ENCODE measurements around the gene PRR22. TPM values are rescaled to one million over a fixed set of nuclear protein-coding genes. Genes with fewer than 3 reads are reported as not detected.

The PRR22 gene
- total RNA-seq, 1 donor: 0.36 TPM

- H3K4me3 ChIP-seq (ENCODE audit: insufficient read depth, low read length): no peak overlapping the region
- H3K36me3 ChIP-seq (ENCODE audit: insufficient read depth, low read length): no peaks in the 10 kb centered on the region
- no peaks in the 10 kb centered on the region for H4K20me1 ChIP-seq (ENCODE audit: insufficient read depth, low read length)
- no peak overlapping the region for H3K27ac ChIP-seq (ENCODE audit: low read depth, low read length)
- no peaks in the 10 kb centered on the region for H3K9me3 ChIP-seq (ENCODE audit: low read depth, low read length)
- no peaks in the 10 kb centered on the region for H3K4me1 ChIP-seq (ENCODE audit: insufficient read depth, low read length)
- peak; percentile 46 for DNase-seq (ENCODE audit: insufficient read length, low spot score, missing footprints)
- H2AFZ ChIP-seq (ENCODE audit: low read length): no peak overlapping the region
- H3K27me3 ChIP-seq (ENCODE audit: insufficient read depth, low read length): no peaks in the 10 kb centered on the region
- H3K4me2 ChIP-seq (ENCODE audit: insufficient read depth, low read length): no peak overlapping the region
- peaks cover 3% of the 10 kb centered on the region for H3K79me2 ChIP-seq (ENCODE audit: insufficient read depth, low read length)
- TF ChIP-seq, protein P1, sequence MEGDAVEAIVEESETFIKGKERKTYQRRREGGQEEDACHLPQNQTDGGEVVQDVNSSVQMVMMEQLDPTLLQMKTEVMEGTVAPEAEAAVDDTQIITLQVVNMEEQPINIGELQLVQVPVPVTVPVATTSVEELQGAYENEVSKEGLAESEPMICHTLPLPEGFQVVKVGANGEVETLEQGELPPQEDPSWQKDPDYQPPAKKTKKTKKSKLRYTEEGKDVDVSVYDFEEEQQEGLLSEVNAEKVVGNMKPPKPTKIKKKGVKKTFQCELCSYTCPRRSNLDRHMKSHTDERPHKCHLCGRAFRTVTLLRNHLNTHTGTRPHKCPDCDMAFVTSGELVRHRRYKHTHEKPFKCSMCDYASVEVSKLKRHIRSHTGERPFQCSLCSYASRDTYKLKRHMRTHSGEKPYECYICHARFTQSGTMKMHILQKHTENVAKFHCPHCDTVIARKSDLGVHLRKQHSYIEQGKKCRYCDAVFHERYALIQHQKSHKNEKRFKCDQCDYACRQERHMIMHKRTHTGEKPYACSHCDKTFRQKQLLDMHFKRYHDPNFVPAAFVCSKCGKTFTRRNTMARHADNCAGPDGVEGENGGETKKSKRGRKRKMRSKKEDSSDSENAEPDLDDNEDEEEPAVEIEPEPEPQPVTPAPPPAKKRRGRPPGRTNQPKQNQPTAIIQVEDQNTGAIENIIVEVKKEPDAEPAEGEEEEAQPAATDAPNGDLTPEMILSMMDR (IDR thresholded peaks at IDR 0.05; ENCODE audit: extremely low read depth, low read depth, low read length): no peak
Measured at GRCh38 chr19:5795382-5795919, 10.9 kb upstream of the PRR22 start.

DNA sequence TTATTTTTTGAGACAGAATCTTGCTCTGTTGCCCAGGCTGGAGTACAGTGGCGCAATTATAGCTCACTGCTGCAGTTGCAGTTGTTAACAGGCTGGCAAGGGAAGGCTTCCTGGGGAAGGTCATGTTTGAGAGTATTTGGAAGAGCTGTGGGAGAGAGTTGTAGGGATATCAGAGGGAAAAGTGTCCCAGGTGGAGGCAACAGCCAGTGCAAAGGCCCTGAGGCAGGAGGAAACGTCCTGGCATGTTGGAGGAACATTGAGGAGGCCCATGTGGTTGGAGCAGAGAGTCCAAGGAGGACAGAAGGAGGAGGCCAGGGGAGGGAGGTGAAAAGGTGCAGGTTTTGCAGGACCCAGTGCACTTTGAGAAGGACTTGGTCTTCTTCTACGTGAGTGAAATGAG, 8.6 kb upstream of the PRR22 start:
- H2AFZ ChIP-seq (ENCODE audit: low read length): no peak overlapping the region
- TF ChIP-seq, protein P1 (IDR thresholded peaks at IDR 0.05; ENCODE audit: extremely low read depth, low read depth, low read length): no peak
- H3K27ac ChIP-seq (ENCODE audit: low read depth, low read length): no peak overlapping the region
- no peak for DNase-seq (ENCODE audit: insufficient read length, low spot score, missing footprints)
- no peak overlapping the region for H3K4me2 ChIP-seq (ENCODE audit: insufficient read depth, low read length)
- H4K20me1 ChIP-seq (ENCODE audit: insufficient read depth, low read length): peaks cover 9% of the 10 kb centered on the region
- peaks cover 12% of the 10 kb centered on the region for H3K79me2 ChIP-seq (ENCODE audit: insufficient read depth, low read length)
- no peaks in the 10 kb centered on the region for H3K9me3 ChIP-seq (ENCODE audit: low read depth, low read length)
- no peaks in the 10 kb centered on the region for H3K27me3 ChIP-seq (ENCODE audit: insufficient read depth, low read length)
- H3K36me3 ChIP-seq (ENCODE audit: insufficient read depth, low read length): peaks cover 15% of the 10 kb centered on the region
- H3K4me1 ChIP-seq (ENCODE audit: insufficient read depth, low read length): peaks cover 4% of the 10 kb centered on the region
- H3K4me3 ChIP-seq (ENCODE audit: insufficient read depth, low read length): no peak overlapping the region

DNA sequence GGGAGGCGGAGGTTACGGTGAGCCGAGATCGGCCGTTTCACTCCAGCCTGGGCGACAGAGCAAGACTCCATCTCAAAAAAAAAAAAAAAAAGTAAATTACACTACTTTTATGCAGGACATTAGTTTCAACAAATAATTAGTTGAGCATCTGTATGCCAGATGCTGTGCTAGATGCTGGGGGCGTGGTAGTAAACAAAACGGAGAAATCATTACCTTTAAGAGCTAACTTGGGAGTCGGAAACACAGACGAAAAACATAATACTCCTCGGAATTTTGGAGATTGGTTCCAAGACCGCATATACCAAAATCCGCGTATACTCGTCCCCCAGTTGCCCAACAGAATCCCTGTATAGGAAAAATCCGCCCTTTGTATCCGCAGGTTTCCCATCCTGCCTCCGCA, 7.7 kb upstream of the PRR22 start:
- no peak overlapping the region for H3K4me3 ChIP-seq (ENCODE audit: insufficient read depth, low read length)
- TF ChIP-seq, protein P1 (IDR thresholded peaks at IDR 0.05; ENCODE audit: extremely low read depth, low read depth, low read length): no peak
- no peak for DNase-seq (ENCODE audit: insufficient read length, low spot score, missing footprints)
- H3K27me3 ChIP-seq (ENCODE audit: insufficient read depth, low read length): no peaks in the 10 kb centered on the region
- no peak overlapping the region for H2AFZ ChIP-seq (ENCODE audit: low read length)
- peaks cover 12% of the 10 kb centered on the region for H3K79me2 ChIP-seq (ENCODE audit: insufficient read depth, low read length)
- no peak overlapping the region for H3K4me2 ChIP-seq (ENCODE audit: insufficient read depth, low read length)
- peaks cover 24% of the 10 kb centered on the region for H3K36me3 ChIP-seq (ENCODE audit: insufficient read depth, low read length)
- peaks cover 9% of the 10 kb centered on the region for H4K20me1 ChIP-seq (ENCODE audit: insufficient read depth, low read length)
- H3K27ac ChIP-seq (ENCODE audit: low read depth, low read length): no peak overlapping the region
- H3K9me3 ChIP-seq (ENCODE audit: low read depth, low read length): no peaks in the 10 kb centered on the region
- peaks cover 4% of the 10 kb centered on the region for H3K4me1 ChIP-seq (ENCODE audit: insufficient read depth, low read length)

- peak within 1 kb of the TSS; percentile 97 for H3K27ac ChIP-seq (ENCODE audit: low read depth, low read length)
- peaks cover 12% of the 10 kb centered on the region for H3K79me2 ChIP-seq (ENCODE audit: insufficient read depth, low read length)
- TF ChIP-seq, protein P1 (IDR thresholded peaks at IDR 0.05; ENCODE audit: extremely low read depth, low read depth, low read length): no peak
- peaks cover 36% of the 10 kb centered on the region for H3K36me3 ChIP-seq (ENCODE audit: insufficient read depth, low read length)
- no peaks in the 10 kb centered on the region for H3K27me3 ChIP-seq (ENCODE audit: insufficient read depth, low read length)
- H2AFZ ChIP-seq (ENCODE audit: low read length): peak within 1 kb of the TSS; percentile 99
- DNase-seq (ENCODE audit: insufficient read length, low spot score, missing footprints): peak; percentile 100
- H3K4me2 ChIP-seq (ENCODE audit: insufficient read depth, low read length): peak within 1 kb of the TSS; percentile 100
- H3K4me1 ChIP-seq (ENCODE audit: insufficient read depth, low read length): peaks cover 4% of the 10 kb centered on the region
- no peaks in the 10 kb centered on the region for H3K9me3 ChIP-seq (ENCODE audit: low read depth, low read length)
- H3K4me3 ChIP-seq (ENCODE audit: insufficient read depth, low read length): peak within 1 kb of the TSS; percentile 95
- peaks cover 9% of the 10 kb centered on the region for H4K20me1 ChIP-seq (ENCODE audit: insufficient read depth, low read length)
Measured at GRCh38 chr19:5790559-5791520, 6.3 kb upstream of the PRR22 start, which contains the start of gene DUS3L. Gene DUS3L, minus strand, starts transcription at chr19:5791163. Its CDS starts 22 bp downstream, at chr19:5791141.

Measured in osteoblast (primary cell).